MG63 (cell line): Measurements from ENCODE around the gene OR1K1. TPM values are rescaled to one million over a fixed set of nuclear protein-coding genes. Genes with fewer than 3 reads are reported as not detected.
"Not testable (repeated sequence)": the region's sequence is repeated elsewhere in the genome, so short reads cannot be mapped to it uniquely, and the experiment has no call there.

Experiments used
- DNase-seq: peaks from one replicate; pipeline ENCODE4 v3.0.0-alpha.2; 2020
- H3K27me3 ChIP-seq: fragments of 250-450 bp; sonication (Bioruptor Pico); 2 replicates; pipeline ENCODE4 v1.5.1; 2020; ENCODE audit warnings: mild to moderate bottlenecking, moderate library complexity
- H3K36me3 ChIP-seq: fragments of 250-450 bp; sonication (Bioruptor Pico); 2 replicates; pipeline ENCODE4 v1.5.1; 2020; ENCODE audit warnings: mild to moderate bottlenecking, moderate library complexity
- H3K4me3 ChIP-seq: fragments of 250-450 bp; sonication (Bioruptor Pico); 2 replicates; pipeline ENCODE4 v1.5.1; 2020; ENCODE audit warnings: mild to moderate bottlenecking, moderate library complexity
- H3K9me3 ChIP-seq: fragments of 250-450 bp; sonication (Bioruptor Pico); 2 replicates; pipeline ENCODE4 v1.5.1; 2020; ENCODE audit warnings: mild to moderate bottlenecking, moderate library complexity
- total RNA-seq: library from RNA; depleted of rRNA; stranded (reverse); fragments of >200 nt; shearing (Covaris generic); gene quantifications from 2 replicates; pipeline ENCODE4 v1.2.3, GENCODE V29; 2014; ENCODE audit warnings: low replicate concordance; rRNA removed

Gene OR1K1
- total RNA-seq, 1 experiment from 2014 or later = not detected

DNA sequence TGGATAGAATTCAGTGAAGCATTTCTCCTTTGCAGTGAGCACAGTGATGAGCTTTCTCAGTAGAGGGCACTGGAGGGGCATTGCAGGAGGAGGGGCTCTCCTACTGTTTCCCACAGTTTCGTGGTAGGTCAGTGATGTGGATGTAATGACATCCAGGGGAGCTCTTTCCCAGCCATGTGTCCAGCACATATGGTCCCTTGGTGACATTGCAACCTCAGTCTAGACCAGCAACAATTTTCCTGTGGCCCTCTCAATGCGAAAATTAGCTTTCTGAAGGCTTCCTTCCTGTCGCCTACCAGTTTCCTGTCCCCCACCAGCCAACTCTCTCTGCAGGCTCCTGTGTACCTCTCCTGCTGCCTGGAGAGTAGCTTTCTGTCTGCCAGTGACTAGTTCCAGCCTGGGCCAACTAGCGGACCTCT lies 35.4 kb downstream of the OR1K1 start:
- Histone ChIP-seq H3K36me3 (no peaks in the 10 kb centered on the region), H3K4me3 (no peak overlapping the region), H3K27me3 (no peaks in the 10 kb centered on the region), H3K9me3 (no peaks in the 10 kb centered on the region)
- DNase-seq = no peak

DNA sequence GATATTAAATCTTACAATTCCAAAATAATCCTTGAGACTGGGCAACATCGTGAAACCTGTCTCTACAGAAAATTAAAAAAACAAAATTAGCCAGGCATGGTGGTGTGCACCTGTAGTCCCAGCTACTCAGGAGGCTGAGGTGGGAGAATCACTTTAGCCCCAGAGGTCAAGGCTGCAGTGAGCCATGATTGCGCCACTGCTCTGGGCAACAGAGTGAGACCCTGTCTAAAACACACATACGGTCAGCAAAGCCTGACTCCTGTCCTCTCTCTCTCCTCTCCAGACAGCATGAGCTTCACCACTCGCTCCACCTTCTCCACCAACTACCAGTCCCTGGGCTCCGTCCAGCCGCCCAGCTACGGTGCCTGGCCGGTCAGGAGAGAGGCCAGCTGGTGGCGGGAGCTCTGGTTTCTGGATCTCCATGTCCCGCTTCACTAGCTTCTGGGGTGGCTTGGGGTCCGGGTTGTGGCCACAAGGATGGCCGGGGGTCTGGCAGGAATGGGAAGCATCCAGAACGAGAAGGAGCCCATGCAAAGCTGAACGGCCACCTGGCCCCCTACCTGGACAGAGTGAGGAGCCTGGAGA lies 37.4 kb downstream of the OR1K1 start:
- no peak overlapping the region for H3K4me3 ChIP-seq

DNA sequence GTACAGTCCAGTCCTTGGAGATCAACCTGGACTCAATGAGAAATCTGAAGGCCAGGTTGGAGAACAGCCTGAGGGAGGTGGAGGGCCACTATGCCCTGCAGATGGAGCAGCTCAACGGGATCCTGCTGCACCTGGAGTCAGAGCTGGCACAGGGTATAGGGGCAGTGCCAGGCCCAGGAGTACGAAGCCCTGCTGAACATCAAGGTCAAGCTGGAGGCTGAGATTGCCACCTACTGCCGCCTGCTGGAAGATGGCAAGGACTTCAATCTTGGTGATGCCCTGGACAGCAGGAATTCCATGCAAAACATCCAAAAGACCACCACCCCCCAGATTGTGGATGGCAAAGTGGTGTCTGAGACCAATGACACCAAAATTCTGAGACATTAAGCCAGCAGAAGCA lies 38.5 kb downstream of the OR1K1 start:
- H3K4me3 ChIP-seq, H3K27me3 ChIP-seq, H3K36me3 ChIP-seq, DNase-seq, H3K9me3 ChIP-seq: not testable (repeated sequence)

More for the DNA sequence above, 37.4 kb downstream of the OR1K1 start:
- Histone ChIP-seq H3K27me3 (0 out of 2 replicates have a peak, but pooled peaks cover 3% of the 10 kb centered on the region), H3K36me3 (no peaks in the 10 kb centered on the region), H3K9me3 (no peaks in the 10 kb centered on the region)
- no peak for DNase-seq

DNA sequence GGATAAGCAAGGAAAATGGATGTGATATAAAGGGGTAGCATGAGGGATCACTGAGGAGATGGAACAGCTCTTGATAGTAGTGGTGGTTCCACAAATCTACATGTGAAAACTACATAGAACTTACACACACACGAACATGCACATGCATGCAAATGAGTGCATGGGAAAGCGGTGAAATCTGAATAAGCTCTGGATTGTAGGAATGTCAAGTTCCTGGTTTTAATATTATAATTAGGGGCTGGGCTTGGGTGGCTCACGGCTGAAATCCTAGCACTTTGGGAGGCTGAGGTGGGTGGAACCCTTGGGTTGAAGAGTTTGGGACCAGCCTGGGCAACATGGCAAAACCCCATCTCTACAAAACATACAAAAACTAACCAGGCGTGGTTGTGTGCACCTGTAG lies 41.6 kb downstream of the OR1K1 start:
- no peak for DNase-seq
- H3K36me3 ChIP-seq = peaks cover 12% of the 10 kb centered on the region
- H3K9me3 ChIP-seq = no peaks in the 10 kb centered on the region
- 0 out of 2 replicates have a peak, but pooled peaks cover 3% of the 10 kb centered on the region for H3K27me3 ChIP-seq
- no peak overlapping the region for H3K4me3 ChIP-seq

DNA sequence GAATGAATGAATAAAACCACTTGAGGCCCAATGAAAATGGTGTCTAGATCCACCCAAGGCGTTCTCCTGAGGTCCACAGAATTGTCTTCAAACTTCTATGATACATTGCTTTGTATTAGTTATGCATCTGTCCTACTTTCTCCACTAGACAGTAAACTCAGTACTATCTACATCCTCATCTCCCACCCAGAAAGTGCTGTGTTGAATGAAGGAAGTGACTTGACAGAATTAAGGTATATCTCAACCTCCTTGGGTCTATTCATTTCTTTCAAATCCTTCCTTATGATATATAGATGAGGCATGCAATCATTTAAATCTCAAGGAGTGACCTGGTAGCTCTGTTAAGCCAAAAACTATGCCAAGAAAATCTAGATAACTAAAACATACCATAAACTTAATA lies 44.2 kb downstream of the OR1K1 start:
- H3K4me3 ChIP-seq = no peak overlapping the region
- no peak for DNase-seq

DNA sequence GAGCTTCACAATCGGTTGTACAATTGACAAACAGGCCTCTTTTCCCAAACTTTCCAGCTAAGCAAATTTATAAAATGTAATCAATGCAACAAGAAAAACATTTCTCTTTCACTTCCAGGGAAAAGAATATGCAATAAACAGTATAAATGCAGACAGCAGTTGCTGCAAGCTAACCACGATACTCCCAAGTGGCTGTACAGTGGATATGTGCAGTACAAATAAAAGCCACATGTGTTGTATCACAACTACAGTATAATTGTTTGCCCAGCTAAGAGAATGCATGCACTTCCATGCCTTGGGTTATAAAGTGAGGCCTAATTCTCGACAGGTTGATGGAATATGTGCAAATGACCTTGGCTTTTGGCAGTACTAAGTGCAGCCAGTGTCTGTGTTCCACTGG lies 45.2 kb downstream of the OR1K1 start:
- peaks cover 29% of the 10 kb centered on the region for H3K36me3 ChIP-seq
- no peaks in the 10 kb centered on the region; the same call in 1 of the 2 replicates for H3K9me3 ChIP-seq
- no peak for DNase-seq
- H3K27me3 ChIP-seq = 0 out of 2 replicates have a peak, but pooled peaks cover 3% of the 10 kb centered on the region
- H3K4me3 ChIP-seq = no peak overlapping the region

More for the DNA sequence above, 44.2 kb downstream of the OR1K1 start:
- H3K27me3 ChIP-seq = 0 out of 2 replicates have a peak, but pooled peaks cover 3% of the 10 kb centered on the region
- H3K36me3 ChIP-seq = peaks cover 25% of the 10 kb centered on the region
- H3K9me3 ChIP-seq = no peaks in the 10 kb centered on the region; the same call in 1 of the 2 replicates

DNA sequence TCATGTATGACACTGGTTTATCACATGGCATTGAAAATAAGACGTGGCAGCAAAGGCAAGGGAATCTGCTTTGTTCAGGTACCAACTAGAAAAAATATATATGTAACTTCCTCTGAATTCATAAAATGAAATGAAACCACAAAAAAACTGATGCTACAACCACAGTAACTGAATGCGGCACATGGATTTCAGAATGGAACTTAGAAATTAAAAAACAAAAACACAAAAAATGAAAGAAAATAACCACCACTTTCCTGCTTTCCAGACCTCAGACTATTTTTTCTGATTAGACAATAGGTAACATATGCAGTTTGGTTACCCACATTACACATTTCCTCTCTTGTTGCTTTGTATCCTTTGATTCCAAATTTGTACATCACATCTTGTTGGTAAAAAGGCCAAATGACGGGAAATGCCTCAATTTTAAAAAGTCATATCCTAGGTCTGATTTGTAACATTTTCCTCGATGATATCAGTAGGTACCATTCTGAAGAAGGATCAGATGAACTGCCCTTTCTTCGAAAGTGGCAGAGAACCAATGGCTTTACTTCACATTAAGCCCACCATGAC lies 46.5 kb downstream of the OR1K1 start:
- DNase-seq = no peak
- Histone ChIP-seq H3K9me3 (no peaks in the 10 kb centered on the region; the same call in 1 of the 2 replicates), H3K27me3 (no peaks in the 10 kb centered on the region), H3K4me3 (no peak overlapping the region), H3K36me3 (peaks cover 40% of the 10 kb centered on the region)

DNA sequence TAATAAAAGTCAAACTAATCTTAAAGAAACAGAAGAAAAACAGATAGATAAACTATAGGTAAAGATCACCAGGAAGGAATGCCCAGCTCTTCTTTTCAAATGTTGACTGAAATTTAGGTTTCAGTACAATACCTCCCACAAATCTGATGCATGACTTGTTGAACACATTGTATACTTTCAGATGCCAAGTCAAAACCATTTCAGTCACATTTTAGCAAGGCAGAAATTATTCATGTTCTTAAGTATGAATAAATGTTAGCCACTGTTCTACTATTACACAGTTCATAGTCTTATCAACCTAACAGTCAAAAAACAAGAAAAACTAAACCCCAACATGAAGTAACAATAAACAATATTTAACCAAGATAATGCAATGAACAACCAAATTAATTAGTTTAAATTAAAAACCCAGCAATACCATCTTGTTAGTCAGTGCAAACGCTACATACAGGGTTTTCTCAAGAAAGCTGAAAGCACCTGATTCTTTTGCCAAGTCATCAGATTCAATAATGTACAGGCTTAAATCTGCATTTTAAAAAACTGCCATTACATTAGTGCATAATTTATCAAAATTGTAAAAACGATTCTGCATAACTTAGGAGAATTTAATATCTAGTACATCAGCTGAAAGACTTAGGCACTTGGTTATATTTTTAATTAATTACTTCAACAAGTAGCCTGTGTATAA lies 48.5 kb downstream of the OR1K1 start:
- H3K27me3 ChIP-seq = no peaks in the 10 kb centered on the region
- no peaks in the 10 kb centered on the region; the same call in 1 of the 2 replicates for H3K9me3 ChIP-seq
- DNase-seq = no peak
- H3K36me3 ChIP-seq = peaks cover 41% of the 10 kb centered on the region
- no peak overlapping the region for H3K4me3 ChIP-seq

Other genes starting within 250 kb of the OR1K1 start
- not detected in 2 replicates for gene OR1N2, start 247.0 kb upstream of the OR1K1 start, total RNA-seq
- gene OR1L8, start 216.7 kb upstream of the OR1K1 start, total RNA-seq = not detected in 2 replicates
- gene OR1Q1, start 185.4 kb upstream of the OR1K1 start, total RNA-seq = not detected in 2 replicates
- gene OR1B1, start 142.5 kb upstream of the OR1K1 start, total RNA-seq = not detected in 2 replicates
- gene OR1L1, start 138.4 kb upstream of the OR1K1 start, total RNA-seq = not detected in 2 replicates
- not detected in 2 replicates for gene OR1L3, start 125.0 kb upstream of the OR1K1 start, total RNA-seq
- gene OR1L4, start 76.1 kb upstream of the OR1K1 start, total RNA-seq = not detected in 2 replicates
- not detected in 2 replicates for gene OR1L6, start 57.8 kb upstream of the OR1K1 start, total RNA-seq
- not detected in 2 replicates for gene OR5C1, start 11.2 kb upstream of the OR1K1 start, total RNA-seq
- gene PDCL, start 28.5 kb downstream of the OR1K1 start, total RNA-seq = 23.4 and 25.8 TPM in 2 replicates
- gene RC3H2, start 105.2 kb downstream of the OR1K1 start, total RNA-seq = 17.6 and 25.1 TPM in 2 replicates
- gene ZBTB6, start 113.2 kb downstream of the OR1K1 start, total RNA-seq = 4.3 and 8.0 TPM in 2 replicates
- gene ZBTB26, start 131.4 kb downstream of the OR1K1 start, total RNA-seq = 0.82 and 2.3 TPM in 2 replicates
- gene RABGAP1, start 140.9 kb downstream of the OR1K1 start, total RNA-seq = 15.3 and 50.2 TPM in 2 replicates
- not detected in 2 replicates for gene GPR21, start 233.5 kb downstream of the OR1K1 start, total RNA-seq